Panc1 (cell line): ENCODE data around the gene TFCP2L1. TPM values are rescaled to one million over a fixed set of nuclear protein-coding genes. Genes with fewer than 3 reads are reported as not detected.

Experiments
- ATAC-seq: fragments of 200-7000 bp; cut with Tn5 transposase; 2 replicates; pipeline ENCODE4 v1.9.1; 2020; ENCODE audit warnings: mild to moderate bottlenecking, moderate library complexity
- BruUV-seq: library from RNA; stranded (reverse); fragments of 400-500 nt; replicated peaks from 2 replicates; lab custom pipeline; 2021; lab: Mats Ljungman, UMichigan
- CTCF ChIA-PET: fragments of 300-600 bp; sonication (Branson Sonifier 250); formaldehyde crosslinking; loops from one replicate; lab custom pipeline; 2022; ENCODE audit warnings: antibody characterized with exemption; lab: Charles Lee
- POLR2A ChIA-PET: fragments of 300-600 bp; sonication (Branson Sonifier 250); formaldehyde crosslinking; loops from one replicate; lab custom pipeline; 2022; ENCODE audit warnings: antibody characterized with exemption; lab: Charles Lee
- DNase-seq: peaks from one replicate; pipeline ENCODE4 v3.0.0-alpha.2; 2010; ENCODE audit warnings: low read depth, low spot score
- H3K27ac ChIP-seq: 2 replicates; pipeline ENCODE4 v1.5.1; 2011; ENCODE audit warnings: mild to moderate bottlenecking, low read length, inconsistent platforms
- H3K27me3 ChIP-seq: fragments of 200-500 bp; sonication (Bioruptor generic); 2 replicates; pipeline ENCODE4 v1.6.0; 2014; ENCODE audit warnings: low read length, inconsistent platforms; ENCODE audit not compliant: control insufficient read depth, insufficient read depth
- H3K36me3 ChIP-seq: fragments of 200-500 bp; sonication (Bioruptor generic); 2 replicates; pipeline ENCODE4 v1.5.1; 2014; ENCODE audit warnings: inconsistent platforms, mild to moderate bottlenecking, low read length, moderate library complexity; ENCODE audit not compliant: control insufficient read depth, insufficient read depth
- H3K4me1 ChIP-seq: 2 replicates; pipeline ENCODE4 v1.5.1; 2011; ENCODE audit warnings: inconsistent platforms, mild to moderate bottlenecking, low read length, moderate library complexity; ENCODE audit not compliant: control insufficient read depth, insufficient read depth
- H3K4me3 ChIP-seq, 2 experiments: 2 replicates each; pipeline ENCODE4 v1.5.1; 2011 to 2012; ENCODE audit warnings: low read depth in 2 of 2, low read length in 2 of 2, mild to moderate bottlenecking in 2 of 2, inconsistent platforms in 1 of 2, moderate library complexity in 1 of 2
- H3K9me3 ChIP-seq: fragments of 200-500 bp; sonication (Bioruptor generic); 2 replicates; pipeline ENCODE4 v1.5.1; 2014; ENCODE audit warnings: low read depth, mild to moderate bottlenecking, inconsistent platforms, low read length, moderate library complexity; ENCODE audit not compliant: control insufficient read depth, insufficient read depth
- CTCF ChIP-seq: fragments of 450-650 bp; IDR thresholded peaks from 2 replicates; pipeline ENCODE4 v1.5.1; 2017; ENCODE audit warnings: mild to moderate bottlenecking
- POLR2AphosphoS5 ChIP-seq: IDR thresholded peaks from 2 replicates; pipeline ENCODE4 v1.6.1; 2012; ENCODE audit warnings: mild to moderate bottlenecking, low read depth, low read length, moderate library complexity
- REST ChIP-seq, 2 experiments: IDR thresholded peaks; 2 replicates each; pipeline ENCODE4 v1.6.1; 2011 to 2012; ENCODE audit warnings: low read depth in 2 of 2, control low read depth in 1 of 2, low read length in 1 of 2, mild to moderate bottlenecking in 1 of 2, moderate library complexity in 1 of 2; ENCODE audit not compliant: insufficient read depth in 1 of 2
- SIN3A ChIP-seq: IDR thresholded peaks from 2 replicates; pipeline ENCODE4 v1.6.1; 2012; ENCODE audit warnings: low read depth, mild to moderate bottlenecking, low read length, moderate library complexity, borderline replicate concordance; ENCODE audit not compliant: insufficient read depth
- TCF7L2 ChIP-seq: IDR thresholded peaks from 2 replicates; pipeline ENCODE4 v1.6.1; 2011; ENCODE audit warnings: mild to moderate bottlenecking, low read depth, low read length, inconsistent platforms
- in situ Hi-C: cut with HindIII; loops from 2 replicates; pipeline ENCODE4 v1.10.0; 2016; ENCODE audit warnings: low sequenced_read_pairs, low pct_unique_long_range_greater_than_20kb
- intact Hi-C: fragments of 100-400 bp; cut with micrococcal nuclease; formaldehyde crosslinking; loops from one replicate; pipeline ENCODE4 v1.10.0; 2022; ENCODE audit not compliant: unreplicated experiment
- total RNA-seq: library from RNA; stranded (reverse); gene quantifications from one replicate; pipeline ENCODE4 v1.2.1, GENCODE V29; 2021; ENCODE audit not compliant: unreplicated experiment

TFCP2L1 gene
- total RNA-seq, 1 experiment from 2014 or later: 4.9 TPM

GRCh38 chr2:121209014-121209610 lies 75.9 kb downstream of the TFCP2L1 start:
- Histone ChIP-seq H3K36me3 (no peaks in the 10 kb centered on the region), H3K9me3 (no peaks in the 10 kb centered on the region), H3K4me3 (no peak overlapping the region), H3K4me1 (no peaks in the 10 kb centered on the region), H3K27ac (no peak overlapping the region), H3K27me3 (no peaks in the 10 kb centered on the region)
- no TSS peak for BruUV-seq
- ATAC-seq: no peak
- intact Hi-C loops (no loop called here), in situ Hi-C loops (no loop called here)
- no peak for DNase-seq
- POLR2A ChIA-PET: no interaction called here
- TF ChIP-seq CTCF: no peak
- TF ChIP-seq TCF7L2: no peak
- no peak for TF ChIP-seq SIN3A
- CTCF ChIA-PET: no interaction called here

GRCh38 chr2:121207494-121207893 lies 77.5 kb downstream of the TFCP2L1 start:
- in situ Hi-C loops: no loop called here
- BruUV-seq: no TSS peak

More at GRCh38 chr2:121207494-121207893, 77.5 kb downstream of the TFCP2L1 start:
- Histone ChIP-seq H3K36me3 (no peaks in the 10 kb centered on the region), H3K4me1 (no peaks in the 10 kb centered on the region), H3K4me3 (no peak overlapping the region), H3K9me3 (no peaks in the 10 kb centered on the region), H3K27ac (no peak overlapping the region), H3K27me3 (no peaks in the 10 kb centered on the region)
- DNase-seq: no peak
- TF ChIP-seq TCF7L2: no peak
- no peak for TF ChIP-seq CTCF
- TF ChIP-seq SIN3A: no peak
- TF ChIP-seq REST (IDR thresholded peaks at IDR 0.05; ENCODE audit: insufficient read depth in 1 of 2, low read depth in 2 of 2, low read length in 1 of 2): no peak
- no peak for TF ChIP-seq POLR2AphosphoS5
- CTCF ChIA-PET: no interaction called here
- intact Hi-C loops: no loop called here
- POLR2A ChIA-PET: no interaction called here
- ATAC-seq: no peak
